Tibial nerve (tissue), 3 donors: ENCODE measurements around the gene SETD1B.

Source experiments
- POLR2A ChIP-seq, 2 donors: fragments of 450-650 bp; IDR thresholded peaks; one replicate each; pipeline ENCODE4 v1.6.1; 2017; ENCODE audit warnings: antibody characterized with exemption in 2 of 2, mild to moderate bottlenecking in 2 of 2, moderate library complexity in 2 of 2
- TF ChIP-seq, protein P1 (sequence below), 5 experiments: fragments of 200-600 bp in 3 of 5; fragments of 450-650 bp in 2 of 5; sonication (generic) in 3 of 5; IDR thresholded peaks; one replicate each; pipeline ENCODE4 v1.5.1; 2016 to 2019; ENCODE audit warnings: antibody characterized with exemption in 5 of 5, mild to moderate bottlenecking in 3 of 5, moderate library complexity in 2 of 5

DNA sequence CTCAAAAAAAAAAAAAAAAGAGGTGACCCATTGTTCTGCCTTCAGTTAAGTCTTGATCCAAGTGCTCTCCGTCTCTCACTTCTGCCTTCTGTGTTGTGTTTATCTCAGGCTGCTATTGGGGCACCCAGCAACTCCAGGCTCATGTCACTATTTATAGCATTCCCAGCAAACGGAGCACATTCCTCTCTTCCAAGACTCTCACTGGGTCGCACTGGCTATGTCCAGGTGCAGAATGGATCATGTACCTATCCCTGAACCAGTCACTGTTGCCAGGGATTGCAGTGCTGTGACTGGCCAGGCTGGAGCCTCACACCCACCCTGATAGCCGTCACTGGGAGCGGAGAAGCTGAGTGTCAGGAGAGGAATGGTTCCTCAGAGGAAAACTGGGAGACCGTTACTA is 41.5 kb upstream of the SETD1B start:
- no peak for TF ChIP-seq POLR2A (IDR thresholded peaks at IDR 0.05)
- TF ChIP-seq, protein P1, sequence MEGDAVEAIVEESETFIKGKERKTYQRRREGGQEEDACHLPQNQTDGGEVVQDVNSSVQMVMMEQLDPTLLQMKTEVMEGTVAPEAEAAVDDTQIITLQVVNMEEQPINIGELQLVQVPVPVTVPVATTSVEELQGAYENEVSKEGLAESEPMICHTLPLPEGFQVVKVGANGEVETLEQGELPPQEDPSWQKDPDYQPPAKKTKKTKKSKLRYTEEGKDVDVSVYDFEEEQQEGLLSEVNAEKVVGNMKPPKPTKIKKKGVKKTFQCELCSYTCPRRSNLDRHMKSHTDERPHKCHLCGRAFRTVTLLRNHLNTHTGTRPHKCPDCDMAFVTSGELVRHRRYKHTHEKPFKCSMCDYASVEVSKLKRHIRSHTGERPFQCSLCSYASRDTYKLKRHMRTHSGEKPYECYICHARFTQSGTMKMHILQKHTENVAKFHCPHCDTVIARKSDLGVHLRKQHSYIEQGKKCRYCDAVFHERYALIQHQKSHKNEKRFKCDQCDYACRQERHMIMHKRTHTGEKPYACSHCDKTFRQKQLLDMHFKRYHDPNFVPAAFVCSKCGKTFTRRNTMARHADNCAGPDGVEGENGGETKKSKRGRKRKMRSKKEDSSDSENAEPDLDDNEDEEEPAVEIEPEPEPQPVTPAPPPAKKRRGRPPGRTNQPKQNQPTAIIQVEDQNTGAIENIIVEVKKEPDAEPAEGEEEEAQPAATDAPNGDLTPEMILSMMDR (IDR thresholded peaks at IDR 0.05), result no peak
